H1 (cell line): ENCODE data around the gene LBH. TPM values are rescaled to one million over a fixed set of nuclear protein-coding genes. Genes with fewer than 3 reads are reported as not detected.

Experiments
- BRCA1 ChIP-seq: IDR thresholded peaks from 2 replicates; pipeline ENCODE4 v1.6.1; 2012; ENCODE audit warnings: low read depth, low read length, improper control_type of control experiment
- CHD2 ChIP-seq: IDR thresholded peaks from 2 replicates; pipeline ENCODE4 v1.6.1; 2012; ENCODE audit warnings: low read length, improper control_type of control experiment
- EGR1 ChIP-seq: IDR thresholded peaks from 2 replicates; pipeline ENCODE4 v1.6.1; 2011; ENCODE audit warnings: low read depth, low read length, borderline replicate concordance
- RNF2 ChIP-seq: fragments of 200-900, 300-1000 bp; sonication (generic); IDR thresholded peaks from 2 replicates; pipeline ENCODE4 v1.7.1; 2016; ENCODE audit warnings: borderline replicate concordance, low read depth, mild to moderate bottlenecking, antibody characterized with exemption, low read length; ENCODE audit not compliant: poor library complexity, severe bottlenecking; ENCODE audit errors: missing control alignments
- RXRA ChIP-seq: IDR thresholded peaks from 2 replicates; pipeline ENCODE4 v1.6.1; 2011; ENCODE audit warnings: low read depth, mild to moderate bottlenecking, low read length, moderate library complexity; ENCODE audit not compliant: insufficient read depth
- TCF12 ChIP-seq: IDR thresholded peaks from 2 replicates; pipeline ENCODE4 v1.6.1; 2011; ENCODE audit warnings: low read depth, mild to moderate bottlenecking, low read length
- TEAD4 ChIP-seq: IDR thresholded peaks from 2 replicates; pipeline ENCODE4 v1.6.1; 2012; ENCODE audit warnings: low read depth, low read length, inconsistent platforms, mixed read lengths
- polyA plus RNA-seq, 7 experiments: library from polyadenylated mRNA; depleted of rRNA in 3 of 7; stranded (reverse) in 5 of 7; unstranded in 2 of 7; fragments of >200 nt in 5 of 7; fragments of 200-250 nt in 2 of 7; gene quantifications; 1 replicate in 5 of 7; 2 replicates in 1 of 7; 4 replicates in 1 of 7; pipeline versions ENCODE4 v1.2.1 to v1.2.3, GENCODE V29; 2011 to 2013; ENCODE audit warnings: missing spikeins in 2 of 7, mixed read lengths in 2 of 7
- total RNA-seq: library from RNA; stranded (reverse); fragmentation: NEBNext Ultra II Directional; extraction: Animal tissue kit (Norgen Biotek cat#: 25700); gene quantifications from 2 replicates; pipeline ENCODE4 v1.2.1, GENCODE V29; 2021

LBH gene
- total and polyA plus RNA-seq, 2 of the 8 experiments (the other 6 are each of a cell fraction or from before 2014, with no cell fraction given) = 25.7 to 34.5 TPM

- TF ChIP-seq TCF12 = no peak
- TF ChIP-seq RXRA = no peak
- no peak for TF ChIP-seq EGR1
- no peak for TF ChIP-seq BRCA1
- no peak for TF ChIP-seq TEAD4
- TF ChIP-seq RNF2 = no peak
- no peak for TF ChIP-seq CHD2
- TF ChIP-seq, all 59 proteins: peak for 0
Observed at GRCh38 chr2:30206461-30207430, 24.6 kb upstream of the LBH start (continued).
